ENCODE data around the gene ESD. TPM values are rescaled to one million over a fixed set of nuclear protein-coding genes. Genes with fewer than 3 reads are reported as not detected.

The ESD gene
- total and polyA plus RNA-seq, 2 experiments from 2014 or later, result 61.0 to 123 TPM

DNA sequence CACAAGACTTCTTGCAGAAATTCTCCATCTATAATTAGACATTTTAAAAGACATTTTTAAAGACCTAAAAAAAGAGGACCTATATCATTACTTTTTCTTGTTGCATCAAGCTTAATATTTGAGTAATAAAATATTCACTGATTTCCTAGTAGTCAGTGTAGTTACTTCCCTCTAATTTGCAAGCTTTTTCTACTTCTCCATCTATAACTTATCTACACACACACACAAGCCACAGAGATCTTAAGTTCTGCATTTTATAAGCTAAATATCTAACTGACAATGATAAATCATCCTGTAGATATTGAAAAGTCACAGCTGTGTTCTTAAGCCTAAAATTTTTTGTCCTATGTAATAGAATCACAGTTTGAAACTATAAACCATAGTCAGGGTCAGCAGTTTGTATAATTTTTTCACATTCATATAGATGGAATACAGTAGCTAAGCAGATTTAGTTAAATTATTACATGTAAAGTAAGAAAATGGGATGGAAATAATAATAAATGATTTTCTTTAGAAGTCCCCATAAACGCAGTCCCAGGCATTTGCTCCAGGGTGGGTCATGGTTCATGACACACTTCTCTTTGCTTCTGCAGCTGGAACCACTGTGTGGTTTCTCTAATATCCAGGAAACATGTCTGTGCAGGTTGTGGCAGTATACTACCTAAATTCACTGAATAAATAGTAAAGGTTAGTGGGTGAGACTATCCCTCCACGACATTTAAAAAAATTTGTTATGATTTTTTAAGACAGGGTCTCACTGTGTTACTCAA, 60.2 kb downstream of the ESD start:
- no peak for TF ChIP-seq ZNF114 (CRISPR knock-in tag; IDR thresholded peaks at IDR 0.05)
- TF ChIP-seq EZH2 (IDR thresholded peaks at IDR 0.05; ENCODE audit: low read depth, unreplicated experiment), result no peak
- TF ChIP-seq STAT1 (IDR thresholded peaks at IDR 0.05; ENCODE audit: unreplicated experiment), result no peak
- TF ChIP-seq ETS1 (IDR thresholded peaks at IDR 0.05), result no peak
- TF ChIP-seq POLR2AphosphoS5 (IDR thresholded peaks at IDR 0.05; ENCODE audit: low read depth), result no peak
- TF ChIP-seq ZNF331 (CRISPR knock-in tag; IDR thresholded peaks at IDR 0.05; ENCODE audit: low read depth), result no peak
- TF ChIP-seq, protein P1, sequence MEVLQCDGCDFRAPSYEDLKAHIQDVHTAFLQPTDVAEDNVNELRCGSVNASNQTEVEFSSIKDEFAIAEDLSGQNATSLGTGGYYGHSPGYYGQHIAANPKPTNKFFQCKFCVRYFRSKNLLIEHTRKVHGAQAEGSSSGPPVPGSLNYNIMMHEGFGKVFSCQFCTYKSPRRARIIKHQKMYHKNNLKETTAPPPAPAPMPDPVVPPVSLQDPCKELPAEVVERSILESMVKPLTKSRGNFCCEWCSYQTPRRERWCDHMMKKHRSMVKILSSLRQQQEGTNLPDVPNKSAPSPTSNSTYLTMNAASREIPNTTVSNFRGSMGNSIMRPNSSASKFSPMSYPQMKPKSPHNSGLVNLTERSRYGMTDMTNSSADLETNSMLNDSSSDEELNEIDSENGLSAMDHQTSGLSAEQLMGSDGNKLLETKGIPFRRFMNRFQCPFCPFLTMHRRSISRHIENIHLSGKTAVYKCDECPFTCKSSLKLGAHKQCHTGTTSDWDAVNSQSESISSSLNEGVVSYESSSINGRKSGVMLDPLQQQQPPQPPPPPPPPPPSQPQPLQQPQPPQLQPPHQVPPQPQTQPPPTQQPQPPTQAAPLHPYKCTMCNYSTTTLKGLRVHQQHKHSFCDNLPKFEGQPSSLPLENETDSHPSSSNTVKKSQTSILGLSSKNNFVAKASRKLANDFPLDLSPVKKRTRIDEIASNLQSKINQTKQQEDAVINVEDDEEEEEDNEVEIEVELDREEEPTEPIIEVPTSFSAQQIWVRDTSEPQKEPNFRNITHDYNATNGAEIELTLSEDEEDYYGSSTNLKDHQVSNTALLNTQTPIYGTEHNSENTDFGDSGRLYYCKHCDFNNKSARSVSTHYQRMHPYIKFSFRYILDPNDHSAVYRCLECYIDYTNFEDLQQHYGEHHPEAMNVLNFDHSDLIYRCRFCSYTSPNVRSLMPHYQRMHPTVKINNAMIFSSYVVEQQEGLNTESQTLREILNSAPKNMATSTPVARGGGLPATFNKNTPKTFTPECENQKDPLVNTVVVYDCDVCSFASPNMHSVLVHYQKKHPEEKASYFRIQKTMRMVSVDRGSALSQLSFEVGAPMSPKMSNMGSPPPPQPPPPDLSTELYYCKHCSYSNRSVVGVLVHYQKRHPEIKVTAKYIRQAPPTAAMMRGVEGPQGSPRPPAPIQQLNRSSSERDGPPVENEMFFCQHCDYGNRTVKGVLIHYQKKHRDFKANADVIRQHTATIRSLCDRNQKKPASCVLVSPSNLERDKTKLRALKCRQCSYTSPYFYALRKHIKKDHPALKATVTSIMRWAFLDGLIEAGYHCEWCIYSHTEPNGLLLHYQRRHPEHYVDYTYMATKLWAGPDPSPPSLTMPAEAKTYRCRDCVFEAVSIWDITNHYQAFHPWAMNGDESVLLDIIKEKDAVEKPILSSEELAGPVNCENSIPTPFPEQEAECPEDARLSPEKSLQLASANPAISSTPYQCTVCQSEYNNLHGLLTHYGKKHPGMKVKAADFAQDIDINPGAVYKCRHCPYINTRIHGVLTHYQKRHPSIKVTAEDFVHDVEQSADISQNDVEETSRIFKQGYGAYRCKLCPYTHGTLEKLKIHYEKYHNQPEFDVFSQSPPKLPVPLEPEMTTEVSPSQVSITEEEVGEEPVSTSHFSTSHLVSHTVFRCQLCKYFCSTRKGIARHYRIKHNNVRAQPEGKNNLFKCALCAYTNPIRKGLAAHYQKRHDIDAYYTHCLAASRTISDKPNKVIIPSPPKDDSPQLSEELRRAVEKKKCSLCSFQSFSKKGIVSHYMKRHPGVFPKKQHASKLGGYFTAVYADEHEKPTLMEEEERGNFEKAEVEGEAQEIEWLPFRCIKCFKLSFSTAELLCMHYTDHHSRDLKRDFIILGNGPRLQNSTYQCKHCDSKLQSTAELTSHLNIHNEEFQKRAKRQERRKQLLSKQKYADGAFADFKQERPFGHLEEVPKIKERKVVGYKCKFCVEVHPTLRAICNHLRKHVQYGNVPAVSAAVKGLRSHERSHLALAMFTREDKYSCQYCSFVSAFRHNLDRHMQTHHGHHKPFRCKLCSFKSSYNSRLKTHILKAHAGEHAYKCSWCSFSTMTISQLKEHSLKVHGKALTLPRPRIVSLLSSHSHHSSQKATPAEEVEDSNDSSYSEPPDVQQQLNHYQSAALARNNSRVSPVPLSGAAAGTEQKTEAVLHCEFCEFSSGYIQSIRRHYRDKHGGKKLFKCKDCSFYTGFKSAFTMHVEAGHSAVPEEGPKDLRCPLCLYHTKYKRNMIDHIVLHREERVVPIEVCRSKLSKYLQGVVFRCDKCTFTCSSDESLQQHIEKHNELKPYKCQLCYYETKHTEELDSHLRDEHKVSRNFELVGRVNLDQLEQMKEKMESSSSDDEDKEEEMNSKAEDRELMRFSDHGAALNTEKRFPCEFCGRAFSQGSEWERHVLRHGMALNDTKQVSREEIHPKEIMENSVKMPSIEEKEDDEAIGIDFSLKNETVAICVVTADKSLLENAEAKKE (CRISPR knock-in tag; IDR thresholded peaks at IDR 0.05), result no peak
- no peak for TF ChIP-seq CTCF (conservative IDR thresholded peaks at IDR 0.05; ENCODE audit: low read depth in 2 of 2)
- no peak for TF ChIP-seq CREB1 (CRISPR knock-in tag; IDR thresholded peaks at IDR 0.05; ENCODE audit: low read depth)
- no peak for TF ChIP-seq NANOG (IDR thresholded peaks at IDR 0.05; ENCODE audit: borderline replicate concordance)
- TF ChIP-seq, protein P2, sequence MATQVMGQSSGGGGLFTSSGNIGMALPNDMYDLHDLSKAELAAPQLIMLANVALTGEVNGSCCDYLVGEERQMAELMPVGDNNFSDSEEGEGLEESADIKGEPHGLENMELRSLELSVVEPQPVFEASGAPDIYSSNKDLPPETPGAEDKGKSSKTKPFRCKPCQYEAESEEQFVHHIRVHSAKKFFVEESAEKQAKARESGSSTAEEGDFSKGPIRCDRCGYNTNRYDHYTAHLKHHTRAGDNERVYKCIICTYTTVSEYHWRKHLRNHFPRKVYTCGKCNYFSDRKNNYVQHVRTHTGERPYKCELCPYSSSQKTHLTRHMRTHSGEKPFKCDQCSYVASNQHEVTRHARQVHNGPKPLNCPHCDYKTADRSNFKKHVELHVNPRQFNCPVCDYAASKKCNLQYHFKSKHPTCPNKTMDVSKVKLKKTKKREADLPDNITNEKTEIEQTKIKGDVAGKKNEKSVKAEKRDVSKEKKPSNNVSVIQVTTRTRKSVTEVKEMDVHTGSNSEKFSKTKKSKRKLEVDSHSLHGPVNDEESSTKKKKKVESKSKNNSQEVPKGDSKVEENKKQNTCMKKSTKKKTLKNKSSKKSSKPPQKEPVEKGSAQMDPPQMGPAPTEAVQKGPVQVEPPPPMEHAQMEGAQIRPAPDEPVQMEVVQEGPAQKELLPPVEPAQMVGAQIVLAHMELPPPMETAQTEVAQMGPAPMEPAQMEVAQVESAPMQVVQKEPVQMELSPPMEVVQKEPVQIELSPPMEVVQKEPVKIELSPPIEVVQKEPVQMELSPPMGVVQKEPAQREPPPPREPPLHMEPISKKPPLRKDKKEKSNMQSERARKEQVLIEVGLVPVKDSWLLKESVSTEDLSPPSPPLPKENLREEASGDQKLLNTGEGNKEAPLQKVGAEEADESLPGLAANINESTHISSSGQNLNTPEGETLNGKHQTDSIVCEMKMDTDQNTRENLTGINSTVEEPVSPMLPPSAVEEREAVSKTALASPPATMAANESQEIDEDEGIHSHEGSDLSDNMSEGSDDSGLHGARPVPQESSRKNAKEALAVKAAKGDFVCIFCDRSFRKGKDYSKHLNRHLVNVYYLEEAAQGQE (IDR thresholded peaks at IDR 0.05; ENCODE audit: unreplicated experiment), result no peak
- TF ChIP-seq EZH2phosphoT487 (IDR thresholded peaks at IDR 0.05; ENCODE audit: unreplicated experiment), result no peak
- no peak for TF ChIP-seq JUNB (IDR thresholded peaks at IDR 0.05; ENCODE audit: unreplicated experiment)
- Histone ChIP-seq H3F3A (replicated peaks; ENCODE audit: low read depth) (no peaks in the 10 kb centered on the region), H3K4me3 (no peak overlapping the region), H4K20me1 (replicated peaks; ENCODE audit: insufficient read depth) (no peaks in the 10 kb centered on the region), H3K27me3 (ENCODE audit: insufficient read depth) (no peaks in the 10 kb centered on the region), H2AFZ (no peak overlapping the region), H3K27ac (ENCODE audit: low read depth) (no peak overlapping the region), H3K79me2 (replicated peaks; ENCODE audit: insufficient read depth) (no peaks in the 10 kb centered on the region), H3K9me2 (ENCODE audit: insufficient read depth) (no peaks in the 10 kb centered on the region), H3K4me2 (no peak overlapping the region), H3K36me3 (ENCODE audit: insufficient read depth) (0 out of 2 replicates have a peak, but pooled peaks cover 3% of the 10 kb centered on the region), H3K4me1 (ENCODE audit: insufficient read depth) (peaks cover 5% of the 10 kb centered on the region)
- Mint-ChIP-seq H3K27ac (no peak overlapping the region), H3K4me3 (no peak overlapping the region), H3K4me1 (peaks cover 6% of the 10 kb centered on the region), H3K36me3 (ENCODE audit: low read depth) (peaks cover 2% of the 10 kb centered on the region; the same call in 1 of the 3 replicates), H3K27me3 (ENCODE audit: insufficient read depth, low read depth, poor library complexity) (no peaks in the 10 kb centered on the region), H3K9me3 (no peaks in the 10 kb centered on the region)
- ATAC-seq (no peak), DNase-seq (ENCODE audit: low spot score) (no peak)
